Measurements from ENCODE around the gene MMP13.

MMP13 gene

DNA sequence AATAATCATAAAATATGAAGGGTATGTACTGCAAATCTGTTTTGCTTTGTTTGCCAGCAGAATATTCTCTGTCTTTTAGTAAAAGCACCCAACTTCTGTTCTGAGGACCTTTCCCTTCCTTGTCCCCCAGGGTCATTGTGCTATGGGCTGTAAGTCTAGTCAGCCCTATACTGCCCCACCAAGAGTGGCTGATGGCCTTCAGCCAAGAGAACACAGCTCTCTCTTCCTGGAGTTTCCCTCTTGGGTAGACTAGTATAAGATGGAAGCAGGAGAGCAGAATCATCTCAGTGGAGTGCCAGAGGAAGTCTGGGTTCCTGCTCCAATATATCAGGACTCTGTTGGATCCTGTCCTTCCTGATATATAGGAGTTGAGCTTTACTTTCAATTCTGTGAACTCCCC lies 29.0 kb downstream of the MMP13 start:
- DNase-seq (ENCODE audit: extremely low spot score): no peak
- no peak for TF ChIP-seq CTCF (IDR thresholded peaks at IDR 0.05; ENCODE audit: control extremely low read depth, extremely low read depth, low read depth, missing control alignments)
- POLR2A ChIA-PET: no interaction called here
- CTCF ChIA-PET: interaction anchor here (1.2 to 3.8 kb wide), 3 partner anchors 12 to 19 kb away, joined by 3 to 18 read pairs (median 5); no protein-coding TSS in a partner anchor

DNA sequence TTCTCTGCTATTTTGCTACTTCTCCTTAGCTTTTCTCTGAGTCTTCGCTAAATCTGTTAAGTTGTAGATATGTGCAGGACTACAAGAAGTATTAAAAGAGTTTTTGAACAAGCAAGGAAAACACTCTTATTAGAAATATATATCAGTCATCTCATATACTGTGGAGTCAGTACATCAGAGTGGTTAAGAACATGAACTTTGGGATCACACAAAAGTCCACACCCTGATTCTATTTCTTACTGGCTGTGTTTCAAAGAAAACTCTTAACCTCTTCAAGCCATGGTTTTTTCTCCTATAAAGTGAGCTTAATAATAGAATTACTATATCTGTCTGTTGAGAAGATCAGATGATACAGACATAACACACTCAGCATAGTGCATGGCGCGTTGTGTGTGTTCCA lies 29.5 kb downstream of the MMP13 start:
- POLR2A ChIA-PET: no interaction called here
- CTCF ChIA-PET: interaction anchor here (1.4 to 3.8 kb wide), 3 partner anchors 11 to 20 kb away, joined by 3 to 18 read pairs (median 5); no protein-coding TSS in a partner anchor
- DNase-seq (ENCODE audit: extremely low spot score): no peak
- no peak for TF ChIP-seq CTCF (IDR thresholded peaks at IDR 0.05; ENCODE audit: control extremely low read depth, extremely low read depth, low read depth, missing control alignments)

DNA sequence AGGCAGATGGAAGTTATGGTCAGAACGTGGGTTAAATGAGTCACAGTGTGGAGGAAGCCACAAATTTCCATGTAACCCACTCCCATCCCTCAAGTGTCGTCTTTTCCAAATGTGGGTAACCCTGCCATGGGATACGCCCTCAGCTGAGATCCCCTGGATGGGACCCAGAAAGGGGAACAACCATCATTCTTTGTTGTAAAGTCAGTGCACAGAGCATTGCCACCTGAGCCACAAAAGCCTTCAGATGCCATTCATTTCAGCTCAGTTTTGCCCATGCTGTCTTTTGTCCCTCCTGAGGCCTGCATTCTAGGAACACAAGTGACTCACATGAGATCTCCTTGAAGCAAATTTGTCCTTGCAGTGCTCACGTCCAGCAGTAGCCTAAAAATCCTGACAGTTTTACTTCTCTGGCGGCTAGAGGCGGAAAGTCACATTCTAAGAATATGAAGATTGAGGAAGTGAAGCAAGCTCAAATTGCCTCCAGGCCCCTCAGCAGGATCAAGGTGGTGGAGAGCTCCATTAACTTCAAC lies 30.6 kb downstream of the MMP13 start:
- TF ChIP-seq CTCF (IDR thresholded peaks at IDR 0.05; ENCODE audit: control extremely low read depth, extremely low read depth, low read depth, missing control alignments): no peak
- ChIA-PET POLR2A (no interaction called here), CTCF (interaction anchor here (1.4 to 3.8 kb wide), 2 partner anchors 10 to 16 kb away, joined by 3 to 18 read pairs; no protein-coding TSS in a partner anchor)
- no peak for DNase-seq (ENCODE audit: extremely low spot score)

- no peak for DNase-seq (ENCODE audit: extremely low spot score)
- ChIA-PET POLR2A (no interaction called here), CTCF (interaction anchor here (1.0 to 2.4 kb wide), 3 partner anchors 9 to 19 kb away, joined by 3 to 5 read pairs (median 5); no protein-coding TSS in a partner anchor)
- TF ChIP-seq CTCF (IDR thresholded peaks at IDR 0.05; ENCODE audit: control extremely low read depth, extremely low read depth, low read depth, missing control alignments): no peak
These were observed 33.8 kb downstream of the MMP13 start for GRCh38 chr11:102921587-102922220.

DNA sequence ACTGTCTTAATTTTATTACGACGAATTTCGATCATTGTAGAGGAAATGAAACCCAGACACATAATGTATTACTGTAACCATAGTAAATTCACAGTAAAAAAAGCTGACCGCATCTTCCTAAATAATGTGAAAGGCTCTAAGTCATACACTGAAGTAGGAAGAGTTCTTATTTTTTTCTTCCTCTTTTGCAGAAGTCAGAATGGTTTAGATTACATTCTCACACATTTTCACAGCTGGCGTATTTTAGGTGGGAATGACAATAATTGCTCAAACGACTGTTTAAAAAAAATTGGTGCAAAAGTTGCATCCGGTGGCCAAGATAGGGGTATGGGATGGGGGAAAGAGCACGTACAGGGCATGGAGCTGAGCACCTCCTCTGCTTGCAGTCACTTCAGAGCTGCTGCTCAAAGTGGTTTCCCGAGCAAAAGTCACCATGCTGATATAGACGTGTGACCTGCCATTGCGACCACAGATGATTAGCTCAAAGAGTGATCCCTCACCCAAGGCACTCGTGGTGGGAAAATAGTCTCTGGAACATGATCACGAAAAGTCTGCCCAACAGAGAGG lies 35.3 kb downstream of the MMP13 start:
- DNase-seq (ENCODE audit: extremely low spot score): peak; percentile 22
- TF ChIP-seq CTCF (IDR thresholded peaks at IDR 0.05; ENCODE audit: control extremely low read depth, extremely low read depth, low read depth, missing control alignments): no peak
- CTCF ChIA-PET: interaction anchor here (1.1 to 2.4 kb wide), 6 partner anchors 9 to 229 kb away, joined by 3 to 10 read pairs (median 5); no protein-coding TSS in a partner anchor
- POLR2A ChIA-PET: no interaction called here

- POLR2A ChIA-PET: no interaction called here
- DNase-seq (ENCODE audit: extremely low spot score): no peak
- CTCF ChIA-PET: interaction anchor here (0.7 to 5.7 kb wide), 12 partner anchors 10 to 143 kb away, joined by 3 to 30 read pairs (median 4); no protein-coding TSS in a partner anchor
- no peak for TF ChIP-seq CTCF (IDR thresholded peaks at IDR 0.05; ENCODE audit: control extremely low read depth, extremely low read depth, low read depth, missing control alignments)
These were observed 40.5 kb downstream of the MMP13 start for GRCh38 chr11:102915044-102915375.

All from GM10248 (cell line).